ENCODE results near the gene DNAH1.

Gene DNAH1

GRCh38 chr3:52444860-52445793, 129.0 kb downstream of the DNAH1 start, which contains the start of gene SEMA3G:
Gene SEMA3G (minus strand): TSS chr3:52445103. CDS start chr3:52445027, 76 bp downstream.
- Histone ChIP-seq H3K9ac (ENCODE audit: low read depth in 1 of 2, low read length in 2 of 2) (no peak within 1 kb of the TSS), H3K4me1 (ENCODE audit: control insufficient read depth in 2 of 2, insufficient read depth in 2 of 2, low read length in 2 of 2) (peaks cover 2 to 4% of the 10 kb centered on the region in 2 donors), H3K4me3 (ENCODE audit: low read length in 2 of 2) (peak within 1 kb of the TSS in 1 of 2 donors; percentile 7), H3K27ac (ENCODE audit: low read depth in 2 of 2, low read length in 2 of 2) (no peak within 1 kb of the TSS), H3K36me3 (ENCODE audit: control insufficient read depth in 2 of 2, insufficient read depth in 2 of 2, low read length in 2 of 2) (no peaks in the 10 kb centered on the region), H3K9me3 (ENCODE audit: control insufficient read depth in 2 of 2, low read length in 2 of 2) (no peaks in the 10 kb centered on the region), H3K27me3 (ENCODE audit: control insufficient read depth in 2 of 2, insufficient read depth in 2 of 2, low read length in 2 of 2) (no peaks in the 10 kb centered on the region)

- Histone ChIP-seq H3K36me3 (ENCODE audit: control insufficient read depth in 2 of 2, insufficient read depth in 2 of 2, low read length in 2 of 2) (no peaks in the 10 kb centered on the region), H3K4me1 (ENCODE audit: control insufficient read depth in 2 of 2, insufficient read depth in 2 of 2, low read length in 2 of 2) (peaks cover 2 to 4% of the 10 kb centered on the region in 2 donors), H3K27me3 (ENCODE audit: control insufficient read depth in 2 of 2, insufficient read depth in 2 of 2, low read length in 2 of 2) (no peaks in the 10 kb centered on the region), H3K27ac (ENCODE audit: low read depth in 2 of 2, low read length in 2 of 2) (no peak overlapping the region), H3K9me3 (ENCODE audit: control insufficient read depth in 2 of 2, low read length in 2 of 2) (no peaks in the 10 kb centered on the region), H3K9ac (ENCODE audit: low read depth in 1 of 2, low read length in 2 of 2) (no peak overlapping the region), H3K4me3 (ENCODE audit: low read length in 2 of 2) (no peak overlapping the region)
These were observed 129.9 kb downstream of the DNAH1 start for GRCh38 chr3:52446042-52446441.

GRCh38 chr3:52446631-52447511, 130.8 kb downstream of the DNAH1 start:
- Histone ChIP-seq H3K27ac (ENCODE audit: low read depth in 2 of 2, low read length in 2 of 2) (no peak overlapping the region), H3K4me3 (ENCODE audit: low read length in 2 of 2) (no peak overlapping the region), H3K9me3 (ENCODE audit: control insufficient read depth in 2 of 2, low read length in 2 of 2) (no peaks in the 10 kb centered on the region), H3K36me3 (ENCODE audit: control insufficient read depth in 2 of 2, insufficient read depth in 2 of 2, low read length in 2 of 2) (no peaks in the 10 kb centered on the region), H3K4me1 (ENCODE audit: control insufficient read depth in 2 of 2, insufficient read depth in 2 of 2, low read length in 2 of 2) (peaks cover 2 to 4% of the 10 kb centered on the region in 2 donors), H3K27me3 (ENCODE audit: control insufficient read depth in 2 of 2, insufficient read depth in 2 of 2, low read length in 2 of 2) (no peaks in the 10 kb centered on the region), H3K9ac (ENCODE audit: low read depth in 1 of 2, low read length in 2 of 2) (no peak overlapping the region)

DNA sequence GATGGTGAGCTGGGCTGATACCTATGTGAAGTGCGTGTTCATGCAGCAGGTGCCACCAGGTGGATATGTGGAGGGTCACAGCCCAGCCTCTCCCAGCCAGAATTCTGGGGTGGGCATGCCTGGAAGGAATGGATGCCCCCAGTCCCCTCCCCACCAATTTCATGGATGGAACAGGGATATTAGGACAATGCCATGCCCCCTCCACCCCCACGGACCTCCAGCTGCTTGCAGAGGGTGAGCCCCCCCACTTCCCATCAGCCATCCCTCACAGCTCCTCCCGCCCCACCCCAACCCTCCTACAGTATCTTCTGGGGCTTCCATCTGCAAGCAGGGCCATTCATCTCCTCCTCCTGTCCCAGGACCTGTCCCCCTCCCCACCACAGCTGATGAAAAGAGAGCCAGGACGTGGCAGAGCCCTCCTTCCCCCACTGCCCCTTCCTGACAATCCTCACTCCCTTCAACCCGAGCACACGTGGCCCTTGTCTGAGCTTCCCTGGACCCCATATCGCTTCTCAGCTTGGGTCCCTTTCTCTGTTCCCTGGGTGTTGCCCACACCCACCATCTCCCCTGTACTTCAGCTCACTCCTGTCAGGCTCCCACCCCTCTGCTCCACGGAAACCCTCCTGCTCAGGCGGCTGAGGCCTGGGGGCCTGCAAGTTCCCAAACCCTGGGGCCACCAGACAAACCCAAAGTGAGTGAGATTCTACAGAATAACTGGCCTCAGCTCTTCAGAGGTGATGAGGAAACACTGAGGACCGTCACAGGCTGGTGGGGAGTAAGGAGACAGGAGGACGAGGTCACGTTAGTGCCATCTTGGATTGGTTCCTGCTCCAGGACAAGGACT, 131.6 kb downstream of the DNAH1 start:
- Histone ChIP-seq H3K4me1 (ENCODE audit: control insufficient read depth in 2 of 2, insufficient read depth in 2 of 2, low read length in 2 of 2) (peaks cover 2 to 4% of the 10 kb centered on the region in 2 donors), H3K27me3 (ENCODE audit: control insufficient read depth in 2 of 2, insufficient read depth in 2 of 2, low read length in 2 of 2) (no peaks in the 10 kb centered on the region), H3K36me3 (ENCODE audit: control insufficient read depth in 2 of 2, insufficient read depth in 2 of 2, low read length in 2 of 2) (no peaks in the 10 kb centered on the region), H3K9me3 (ENCODE audit: control insufficient read depth in 2 of 2, low read length in 2 of 2) (no peaks in the 10 kb centered on the region), H3K9ac (ENCODE audit: low read depth in 1 of 2, low read length in 2 of 2) (no peak overlapping the region), H3K4me3 (ENCODE audit: low read length in 2 of 2) (no peak overlapping the region), H3K27ac (ENCODE audit: low read depth in 2 of 2, low read length in 2 of 2) (no peak overlapping the region)

Data from mucosa of rectum (tissue), 2 donors.